Amniotic stem cell (primary cell): ENCODE data around the gene PKMYT1.
A peak's percentile ranks its signal among the peaks of the same experiment; 100 is the strongest.

Experiments
- DNase-seq: peaks from one replicate; lab custom pipeline; 2025; lab: John Stamatoyannopoulos, UW

Gene PKMYT1

GRCh38 chr16:2973605-2974318 is 6.5 kb downstream of the PKMYT1 start:
- DNase-seq: no peak

- DNase-seq: no peak
These were observed 7.2 kb downstream of the PKMYT1 start for GRCh38 chr16:2973093-2973492.

- no peak for DNase-seq
These were observed 8.1 kb downstream of the PKMYT1 start for GRCh38 chr16:2971985-2972784.

- no peak for DNase-seq
These were observed 8.9 kb downstream of the PKMYT1 start for GRCh38 chr16:2971134-2971984.

GRCh38 chr16:2970563-2970962 is 9.7 kb downstream of the PKMYT1 start:
- no peak for DNase-seq

GRCh38 chr16:2969545-2970521 is 10.4 kb downstream of the PKMYT1 start:
- DNase-seq: no peak

DNA sequence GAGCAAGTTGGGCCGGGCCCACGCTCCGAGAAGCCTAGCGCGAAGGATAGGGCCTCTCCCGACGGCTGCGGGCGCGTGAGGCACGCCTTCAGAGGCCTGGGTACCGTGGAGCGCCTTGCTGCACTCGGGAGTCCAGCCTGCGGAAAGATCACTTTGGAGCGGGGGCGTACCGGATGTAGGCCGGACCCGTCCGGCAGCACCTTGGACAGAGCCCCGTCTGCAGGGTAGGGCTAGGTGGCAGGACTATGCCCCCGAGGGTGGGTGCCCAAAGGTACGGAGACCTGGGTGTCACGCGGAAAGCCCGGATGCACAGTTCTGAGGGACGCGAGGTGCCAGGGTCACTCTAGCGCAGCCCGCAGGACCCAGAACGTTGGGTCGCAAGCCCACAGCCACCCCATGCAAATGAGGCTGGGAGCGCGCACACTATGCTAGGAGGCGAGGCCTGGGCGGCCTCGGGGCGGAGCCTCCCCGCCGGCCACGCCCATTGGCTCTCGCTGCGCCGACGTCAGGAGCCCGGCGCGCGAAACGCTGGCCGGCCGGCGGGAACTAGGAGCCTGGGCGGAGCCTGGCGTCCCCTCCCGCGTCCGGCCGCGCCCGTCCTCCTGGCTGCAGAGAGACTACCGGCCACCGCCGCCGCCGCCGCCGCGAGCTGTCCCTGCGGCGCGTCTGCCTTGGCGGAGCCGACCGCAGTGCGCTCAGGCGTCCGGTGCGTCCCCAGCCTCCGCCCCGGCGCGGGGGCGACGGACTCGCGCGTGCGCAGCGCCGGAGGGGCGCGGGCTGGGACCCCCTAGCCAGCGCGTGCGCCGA is 11.3 kb downstream of the PKMYT1 start, which contains the start of gene PAQR4:
TSS of gene PAQR4 (plus strand) at position 611 of the 807 bp plus-strand sequence. CDS start 327 bp downstream, outside the sequence.
- peak; percentile 65 for DNase-seq

- DNase-seq: no peak
These were observed 11.9 kb downstream of the PKMYT1 start for GRCh38 chr16:2968368-2968737.

DNA sequence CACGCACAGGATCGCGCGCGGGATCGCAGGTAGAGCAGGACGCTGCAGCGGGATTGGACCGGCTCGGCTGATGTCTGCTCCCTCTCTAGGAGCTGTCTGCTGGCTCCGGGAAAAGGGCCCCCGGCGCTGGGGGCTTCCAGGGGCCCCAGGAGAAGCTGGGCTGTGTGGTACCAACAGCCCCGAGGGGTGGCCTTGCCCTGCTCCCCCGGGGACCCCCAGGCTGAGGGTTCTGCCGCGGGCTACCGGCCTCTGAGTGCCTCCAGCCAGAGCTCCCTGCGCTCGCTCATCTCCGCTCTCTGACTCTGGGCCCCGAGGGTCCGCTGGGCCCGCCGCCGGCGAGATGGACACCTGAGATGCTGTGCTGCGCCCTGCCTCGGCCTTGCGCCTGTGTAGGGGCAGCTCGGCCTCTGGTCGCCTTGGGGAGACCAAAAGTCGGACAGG is 12.5 kb downstream of the PKMYT1 start:
- DNase-seq: no peak

DNA sequence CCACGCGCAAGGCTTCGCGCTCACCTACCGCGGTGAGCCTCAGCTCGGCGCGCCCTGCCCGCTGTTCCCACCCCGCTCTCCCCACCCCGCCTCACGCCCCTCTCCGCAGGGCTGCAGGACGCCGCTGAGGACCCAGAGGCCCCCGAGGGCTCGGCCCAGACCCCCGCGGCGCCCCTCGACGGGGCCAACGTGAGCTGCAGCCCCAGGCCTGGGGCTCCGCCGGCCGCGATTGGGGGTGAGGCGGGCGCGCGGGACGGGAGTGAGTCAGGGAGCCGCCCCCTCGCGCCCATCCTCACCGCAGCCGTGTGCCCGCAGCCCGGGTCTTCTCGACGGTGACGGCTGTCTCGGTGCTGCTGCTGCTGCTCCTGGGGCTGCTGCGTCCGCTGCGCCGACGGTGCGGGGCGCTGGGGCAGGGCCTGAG is 13.0 kb downstream of the PKMYT1 start:
- DNase-seq: no peak

DNA sequence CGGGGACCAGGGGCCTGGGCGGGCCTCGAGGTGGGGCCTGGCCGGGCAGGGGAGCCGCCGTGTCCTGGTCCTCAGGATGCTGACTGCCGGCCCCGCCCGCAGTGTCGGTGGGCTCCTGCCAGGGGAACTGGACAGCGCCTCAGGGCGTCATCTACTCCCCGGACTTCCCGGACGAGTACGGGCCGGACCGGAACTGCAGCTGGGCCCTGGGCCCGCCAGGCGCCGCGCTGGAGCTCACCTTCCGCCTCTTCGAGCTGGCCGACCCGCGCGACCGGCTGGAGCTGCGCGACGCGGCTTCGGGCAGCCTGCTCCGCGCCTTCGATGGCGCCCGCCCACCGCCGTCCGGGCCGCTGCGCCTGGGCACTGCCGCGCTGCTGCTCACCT is 13.4 kb downstream of the PKMYT1 start:
- no peak for DNase-seq

DNA sequence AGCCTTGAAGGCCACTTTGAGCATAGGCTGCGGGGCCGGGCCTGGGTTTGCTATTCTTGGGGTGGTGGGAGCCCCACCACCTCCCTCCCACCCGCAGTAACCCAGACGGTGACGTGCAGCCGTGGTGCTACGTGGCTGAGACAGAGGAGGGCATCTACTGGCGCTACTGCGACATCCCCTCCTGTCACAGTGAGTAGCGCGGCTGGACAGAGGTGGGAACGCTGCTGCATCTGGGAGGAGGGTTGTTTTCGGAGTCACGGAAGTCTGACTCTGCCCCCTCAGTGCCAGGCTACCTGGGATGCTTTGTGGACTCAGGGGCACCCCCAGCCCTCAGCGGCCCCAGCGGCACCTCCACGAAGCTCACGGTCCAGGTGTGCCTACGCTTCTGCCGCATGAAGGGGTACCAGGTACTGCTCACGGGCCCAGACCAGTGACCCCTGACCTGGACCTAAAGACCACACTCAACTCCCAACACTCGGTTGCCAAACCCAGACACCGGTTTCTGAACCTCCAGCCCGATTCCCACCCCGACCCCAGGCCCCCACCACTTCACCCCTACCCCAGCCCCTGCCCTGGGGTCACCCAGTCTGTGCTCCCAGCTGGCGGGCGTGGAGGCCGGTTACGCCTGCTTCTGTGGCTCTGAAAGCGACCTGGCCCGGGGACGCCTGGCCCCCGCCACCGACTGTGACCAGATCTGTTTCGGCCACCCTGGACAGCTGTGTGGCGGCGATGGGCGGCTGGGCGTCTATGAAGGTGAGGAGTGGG is 14.0 kb downstream of the PKMYT1 start:
- no peak for DNase-seq

DNA sequence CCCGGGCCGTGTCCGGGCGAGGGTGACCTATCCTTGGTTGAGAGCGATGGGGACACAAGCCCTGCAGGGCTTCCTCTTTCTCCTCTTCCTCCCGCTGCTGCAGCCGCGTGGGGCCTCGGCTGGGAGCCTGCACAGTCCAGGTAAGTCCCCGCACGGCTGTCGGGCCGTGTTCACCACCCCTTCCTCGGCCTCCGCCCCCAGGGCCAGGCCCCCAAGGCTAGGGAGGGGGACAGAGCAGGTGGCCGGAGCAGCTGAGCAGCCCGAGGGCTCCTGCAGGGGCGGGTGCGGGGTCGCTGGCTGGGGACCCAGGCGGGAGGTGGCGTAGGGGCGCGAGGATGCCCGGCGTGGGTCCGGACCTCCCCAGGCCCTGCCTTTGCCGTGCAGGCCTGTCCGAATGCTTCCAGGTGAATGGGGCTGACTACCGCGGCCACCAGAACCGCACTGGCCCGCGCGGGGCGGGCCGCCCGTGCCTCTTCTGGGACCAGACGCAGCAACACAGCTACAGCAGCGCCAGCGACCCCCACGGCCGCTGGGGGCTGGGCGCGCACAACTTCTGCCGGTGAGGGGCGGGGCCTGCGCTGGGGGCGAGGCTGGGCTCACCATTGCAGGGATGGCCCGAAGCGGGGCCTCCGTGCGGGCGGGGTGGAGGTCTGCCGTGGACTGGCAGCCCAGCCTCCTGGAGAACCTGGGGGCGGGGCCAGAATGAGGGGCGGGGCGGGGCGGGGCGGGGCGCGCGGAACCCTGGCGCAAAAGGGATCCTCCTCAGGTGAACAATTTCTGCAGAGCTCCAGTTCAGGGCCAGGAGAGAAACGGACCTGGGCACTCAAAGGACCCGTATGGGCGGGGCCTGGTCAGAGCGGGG is 15.5 kb downstream of the PKMYT1 start:
- no peak for DNase-seq

GRCh38 chr16:2963723-2964474 is 16.3 kb downstream of the PKMYT1 start, which contains the start of gene KREMEN2:
TSS of gene KREMEN2 (plus strand) at chr16:2964275. CDS start at chr16:2964521, 246 bp downstream.
- no peak for DNase-seq

- no peak for DNase-seq
These were observed 17.0 kb downstream of the PKMYT1 start for GRCh38 chr16:2963074-2963722.

- DNase-seq: no peak
These were observed 17.7 kb downstream of the PKMYT1 start for GRCh38 chr16:2962334-2963073.
